ENCODE data around the gene KRT79. TPM values are rescaled to one million over a fixed set of nuclear protein-coding genes. Genes with fewer than 3 reads are reported as not detected.

Gene KRT79
- total RNA-seq, 1 donor from 2014 or later = not detected

GRCh38 chr12:52788192-52788875 is 45.8 kb downstream of the KRT79 start:
- no peak for DNase-seq (ENCODE audit: low read depth)
- peaks cover 10% of the 10 kb centered on the region for H3K27me3 ChIP-seq (ENCODE audit: control insufficient read depth, insufficient read depth, low read length)
- no peaks in the 10 kb centered on the region for H3K36me3 ChIP-seq (ENCODE audit: control insufficient read depth, insufficient read depth, low read length)
- no peak for TF ChIP-seq CTCF (IDR thresholded peaks at IDR 0.05; ENCODE audit: insufficient read depth, low read length, poor library complexity, severe bottlenecking)
- H3K4me3 ChIP-seq (ENCODE audit: low read depth, low read length) = no peak overlapping the region

GRCh38 chr12:52787324-52788191 is 46.6 kb downstream of the KRT79 start:
- Histone ChIP-seq H3K4me3 (ENCODE audit: low read depth, low read length) (no peak overlapping the region), H3K36me3 (ENCODE audit: control insufficient read depth, insufficient read depth, low read length) (no peaks in the 10 kb centered on the region), H3K27me3 (ENCODE audit: control insufficient read depth, insufficient read depth, low read length) (peaks cover 10% of the 10 kb centered on the region)
- no peak for TF ChIP-seq CTCF (IDR thresholded peaks at IDR 0.05; ENCODE audit: insufficient read depth, low read length, poor library complexity, severe bottlenecking)
- DNase-seq (ENCODE audit: low read depth) = no peak

GRCh38 chr12:52784909-52785308 is 49.2 kb downstream of the KRT79 start:
- Histone ChIP-seq H3K4me3 (ENCODE audit: low read depth, low read length) (no peak overlapping the region), H3K36me3 (ENCODE audit: control insufficient read depth, insufficient read depth, low read length) (no peaks in the 10 kb centered on the region), H3K27me3 (ENCODE audit: control insufficient read depth, insufficient read depth, low read length) (peaks cover 11% of the 10 kb centered on the region)
- no peak for TF ChIP-seq CTCF (IDR thresholded peaks at IDR 0.05; ENCODE audit: insufficient read depth, low read length, poor library complexity, severe bottlenecking)
- no peak for DNase-seq (ENCODE audit: low read depth)

GRCh38 chr12:52783563-52784316 is 50.4 kb downstream of the KRT79 start:
- Histone ChIP-seq H3K4me3 (ENCODE audit: low read depth, low read length) (no peak overlapping the region), H3K36me3 (ENCODE audit: control insufficient read depth, insufficient read depth, low read length) (no peaks in the 10 kb centered on the region), H3K27me3 (ENCODE audit: control insufficient read depth, insufficient read depth, low read length) (peaks cover 7% of the 10 kb centered on the region)
- TF ChIP-seq CTCF (IDR thresholded peaks at IDR 0.05; ENCODE audit: insufficient read depth, low read length, poor library complexity, severe bottlenecking) = no peak
- DNase-seq (ENCODE audit: low read depth) = no peak

GRCh38 chr12:52782502-52782901 is 51.6 kb downstream of the KRT79 start:
- Histone ChIP-seq H3K27me3 (ENCODE audit: control insufficient read depth, insufficient read depth, low read length) (peaks cover 7% of the 10 kb centered on the region), H3K4me3 (ENCODE audit: low read depth, low read length) (no peak overlapping the region), H3K36me3 (ENCODE audit: control insufficient read depth, insufficient read depth, low read length) (no peaks in the 10 kb centered on the region)
- no peak for TF ChIP-seq CTCF (IDR thresholded peaks at IDR 0.05; ENCODE audit: insufficient read depth, low read length, poor library complexity, severe bottlenecking)
- DNase-seq (ENCODE audit: low read depth) = no peak

All from kidney epithelial cell (primary cell).